Adipocyte (in vitro differentiated cells): ENCODE measurements around the gene KISS1.

Experiments
- DNase-seq: peaks from one replicate; pipeline ENCODE4 v3.0.0-alpha.2; 2015; ENCODE audit warnings: low read depth
- H3K27me3 ChIP-seq: replicated peaks from 2 replicates; pipeline ENCODE4 v1.7.0; 2013; ENCODE audit warnings: mild to moderate bottlenecking, low read length, moderate library complexity; ENCODE audit not compliant: control insufficient read depth, insufficient read depth
- H3K36me3 ChIP-seq: 2 replicates; pipeline ENCODE4 v1.7.0; 2013; ENCODE audit warnings: low read length, mild to moderate bottlenecking, moderate library complexity; ENCODE audit not compliant: control insufficient read depth, insufficient read depth, severe bottlenecking
- H3K4me1 ChIP-seq: 2 replicates; pipeline ENCODE4 v1.7.0; 2013; ENCODE audit warnings: mild to moderate bottlenecking, low read length, moderate library complexity; ENCODE audit not compliant: control insufficient read depth, insufficient read depth
- H3K4me3 ChIP-seq: 2 replicates; pipeline ENCODE4 v1.7.0; 2013; ENCODE audit warnings: mild to moderate bottlenecking, low read length, moderate library complexity
- H3K9ac ChIP-seq: 2 replicates; pipeline ENCODE4 v1.7.0; 2013; ENCODE audit warnings: mild to moderate bottlenecking, low read length, moderate library complexity
- H3K9me3 ChIP-seq: 2 replicates; pipeline ENCODE4 v1.7.0; 2013; ENCODE audit warnings: mild to moderate bottlenecking, low read length, moderate library complexity; ENCODE audit not compliant: control insufficient read depth

KISS1 gene

GRCh38 chr1:204227996-204228785, 31.9 kb upstream of the KISS1 start:
- Histone ChIP-seq H3K36me3 (no peaks in the 10 kb centered on the region), H3K4me1 (no peaks in the 10 kb centered on the region), H3K9me3 (no peaks in the 10 kb centered on the region), H3K4me3 (no peak overlapping the region), H3K9ac (no peak overlapping the region), H3K27me3 (no peaks in the 10 kb centered on the region)
- DNase-seq: no peak

DNA sequence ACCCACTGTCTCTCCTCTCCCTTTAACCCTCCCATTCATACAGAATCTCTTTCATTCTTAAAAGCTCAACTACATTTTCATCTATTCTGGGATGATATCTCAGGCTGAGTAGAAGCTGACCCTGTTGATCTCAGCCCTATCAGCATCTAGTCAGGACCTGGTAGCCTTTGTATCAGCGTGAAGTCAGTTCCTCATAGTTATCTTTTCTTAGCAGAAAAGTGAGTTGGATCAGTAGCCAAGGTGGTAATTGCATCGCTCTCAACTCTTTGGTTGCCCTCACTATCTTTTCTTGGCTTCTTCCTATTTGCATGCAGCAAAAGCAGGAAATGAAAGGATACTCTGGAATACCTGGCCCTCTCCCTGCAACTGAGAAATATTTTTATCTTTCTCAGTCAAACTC, 31.1 kb upstream of the KISS1 start:
- Histone ChIP-seq H3K36me3 (no peaks in the 10 kb centered on the region), H3K4me3 (no peak overlapping the region), H3K4me1 (no peaks in the 10 kb centered on the region), H3K9me3 (no peaks in the 10 kb centered on the region), H3K27me3 (peaks cover 4% of the 10 kb centered on the region), H3K9ac (no peak overlapping the region)
- DNase-seq: no peak

DNA sequence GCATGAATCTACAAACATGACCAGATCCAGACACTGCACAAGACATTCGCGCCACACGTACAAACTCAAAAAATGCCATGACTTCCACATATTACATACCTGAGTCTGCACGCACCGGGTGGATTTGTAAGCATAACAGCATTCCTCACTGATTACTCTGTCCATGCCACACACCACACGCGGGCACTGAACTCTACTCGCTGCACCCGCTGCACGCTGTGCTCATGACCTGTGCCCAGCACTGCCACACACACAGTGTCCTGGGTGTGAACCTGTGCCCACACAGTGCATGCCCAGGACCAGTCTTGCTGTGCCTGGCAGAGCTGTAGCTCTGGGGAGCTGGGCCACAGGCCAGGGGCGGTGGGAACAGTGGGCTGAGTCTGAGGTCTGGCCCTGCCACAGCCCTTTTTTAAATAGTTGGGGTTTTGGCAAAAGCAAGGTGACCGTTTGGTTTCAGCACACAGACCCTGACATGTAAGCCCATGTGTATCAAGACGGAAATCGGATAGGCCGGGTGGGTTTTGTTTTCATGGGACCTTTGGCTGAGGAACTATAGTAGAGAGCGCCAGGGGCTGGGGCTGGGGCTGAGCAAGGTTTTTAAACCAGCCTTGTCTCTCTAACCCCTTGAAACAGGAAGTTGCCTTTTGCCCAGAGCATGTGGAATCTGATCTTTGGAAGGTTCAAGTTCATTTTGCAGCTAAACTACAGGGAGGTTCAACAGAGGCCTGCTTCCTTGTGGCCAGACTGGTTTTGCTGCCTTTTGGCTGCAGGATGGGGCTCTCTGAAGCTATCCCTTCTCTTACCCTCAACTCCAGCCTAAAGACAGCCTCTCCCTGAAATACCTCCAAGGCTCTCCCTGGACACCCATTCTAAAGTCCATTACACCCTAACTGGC, 29.8 kb upstream of the KISS1 start:
- DNase-seq: no peak
- Histone ChIP-seq H3K9ac (no peak overlapping the region), H3K27me3 (peaks cover 15% of the 10 kb centered on the region), H3K36me3 (no peaks in the 10 kb centered on the region), H3K4me1 (no peaks in the 10 kb centered on the region), H3K4me3 (no peak overlapping the region), H3K9me3 (no peaks in the 10 kb centered on the region)

DNA sequence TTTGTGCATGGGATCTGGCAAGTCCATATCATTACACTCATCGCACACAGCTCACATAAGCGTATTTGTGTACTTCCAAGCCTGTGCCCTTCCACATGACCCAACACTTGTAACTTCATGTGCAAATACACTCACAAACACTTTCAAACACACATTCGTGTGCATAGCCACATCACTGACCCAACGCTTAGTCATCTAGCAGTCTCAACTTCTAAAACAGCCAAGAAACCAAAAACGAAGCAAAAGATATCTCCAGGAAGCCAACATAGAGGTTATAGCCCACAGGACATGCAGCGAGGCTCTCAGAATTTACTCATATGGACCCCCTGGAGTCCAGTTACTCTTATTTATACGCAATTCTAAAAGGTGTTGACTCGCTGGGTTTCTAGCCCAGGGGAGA, 28.4 kb upstream of the KISS1 start:
- Histone ChIP-seq H3K9me3 (no peaks in the 10 kb centered on the region), H3K36me3 (no peaks in the 10 kb centered on the region), H3K9ac (no peak overlapping the region), H3K4me1 (peaks cover 12% of the 10 kb centered on the region), H3K4me3 (no peak overlapping the region), H3K27me3 (peaks cover 17% of the 10 kb centered on the region)
- no peak for DNase-seq

DNA sequence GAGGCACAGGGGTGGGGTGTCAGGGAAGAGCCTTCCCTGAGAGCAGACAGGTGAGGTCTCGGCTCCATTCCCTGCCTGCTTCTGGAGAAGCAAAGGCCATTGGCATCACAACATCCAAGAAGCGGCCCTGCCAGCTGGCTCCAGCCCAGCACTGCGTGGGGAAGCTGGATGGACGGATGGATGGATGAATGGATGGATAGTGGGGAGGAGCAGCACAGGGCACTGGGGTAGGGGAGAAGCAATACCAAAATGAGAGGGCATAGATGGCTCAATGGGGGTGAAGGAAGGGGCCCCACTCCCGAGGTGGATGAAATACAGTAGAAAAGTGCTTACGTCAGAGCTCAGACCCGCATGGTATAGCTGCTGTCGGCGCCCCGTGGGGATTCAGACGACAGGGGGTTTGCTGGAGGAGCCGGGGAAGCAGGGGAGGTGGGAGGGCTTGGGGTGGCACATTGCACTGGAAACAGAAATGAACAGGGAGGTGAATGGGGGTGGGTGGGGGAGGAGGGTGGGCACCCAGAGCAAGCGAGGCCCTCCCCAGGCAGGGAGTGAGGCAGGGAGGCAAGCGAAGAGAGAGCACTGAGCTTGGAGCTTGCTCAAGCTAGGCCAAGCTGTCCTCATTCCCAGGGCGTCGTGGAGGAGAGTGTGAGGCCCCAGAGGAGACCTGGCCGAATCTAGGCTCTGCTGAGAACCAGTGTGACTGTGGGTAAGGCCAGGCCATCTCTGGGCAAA, 27.0 kb upstream of the KISS1 start:
- Histone ChIP-seq H3K4me1 (peaks cover 12% of the 10 kb centered on the region), H3K4me3 (no peak overlapping the region), H3K9me3 (no peaks in the 10 kb centered on the region), H3K9ac (no peak overlapping the region), H3K36me3 (no peaks in the 10 kb centered on the region), H3K27me3 (peaks cover 17% of the 10 kb centered on the region)
- DNase-seq: no peak

DNA sequence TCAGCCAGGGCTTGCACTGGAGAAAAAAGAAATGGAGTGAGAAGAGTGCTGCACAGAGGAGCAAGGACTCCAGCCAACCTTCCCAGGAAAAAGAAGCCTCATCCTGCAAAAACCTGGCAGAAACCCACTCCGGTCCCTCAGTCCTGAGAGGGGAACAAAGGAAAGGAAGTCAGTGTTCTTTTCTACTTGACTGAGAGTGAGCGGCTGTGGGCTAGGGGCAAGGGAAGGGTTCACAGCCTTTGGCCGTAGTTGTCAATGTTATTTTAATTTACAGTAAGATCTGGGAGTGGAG, 26.4 kb upstream of the KISS1 start:
- H3K27me3 ChIP-seq: peaks cover 19% of the 10 kb centered on the region
- H3K9ac ChIP-seq: no peak overlapping the region
- no peaks in the 10 kb centered on the region for H3K36me3 ChIP-seq
- H3K9me3 ChIP-seq: no peaks in the 10 kb centered on the region
- H3K4me1 ChIP-seq: peaks cover 12% of the 10 kb centered on the region
- no peak for DNase-seq
- no peak overlapping the region for H3K4me3 ChIP-seq

DNA sequence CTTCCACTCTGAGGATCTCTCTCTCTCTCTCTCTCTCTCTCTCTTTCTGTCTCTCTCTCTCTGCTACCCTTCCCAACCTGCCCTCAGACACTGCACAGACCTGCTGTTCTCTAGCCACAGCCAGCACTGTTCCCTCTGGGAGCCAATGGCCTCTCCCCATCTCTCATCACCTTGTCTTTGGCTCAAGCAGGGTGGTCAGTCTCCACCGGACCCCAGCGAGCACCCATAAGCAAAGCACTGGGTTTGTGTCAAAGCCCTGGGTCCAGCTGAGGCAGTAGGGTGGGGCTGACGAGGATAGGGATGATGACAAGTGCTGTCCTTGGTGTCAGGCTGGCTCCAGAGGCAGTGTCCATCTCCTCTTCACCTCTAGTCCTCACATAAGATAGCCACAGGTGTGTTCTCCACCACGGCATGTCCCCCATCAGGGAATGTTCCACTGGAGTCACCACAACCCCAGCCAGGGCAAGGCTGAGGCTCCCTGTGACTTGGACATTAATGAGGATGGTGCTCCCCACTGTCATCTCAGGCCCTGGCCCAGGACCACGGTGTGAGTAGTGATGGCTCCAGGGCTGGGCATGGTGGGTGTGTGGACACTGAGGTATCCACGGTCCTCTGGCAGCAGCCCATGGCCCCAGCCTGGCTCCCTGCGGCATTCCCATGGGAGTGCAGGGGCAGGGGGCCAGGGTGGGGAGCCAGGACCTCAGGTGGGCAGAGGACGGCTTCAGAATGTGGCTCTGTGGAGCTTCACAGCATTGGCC, 25.9 kb upstream of the KISS1 start:
- Histone ChIP-seq H3K36me3 (no peaks in the 10 kb centered on the region), H3K4me3 (no peak overlapping the region), H3K4me1 (peaks cover 12% of the 10 kb centered on the region), H3K9me3 (no peaks in the 10 kb centered on the region), H3K9ac (no peak overlapping the region), H3K27me3 (peaks cover 24% of the 10 kb centered on the region)
- DNase-seq: no peak

DNA sequence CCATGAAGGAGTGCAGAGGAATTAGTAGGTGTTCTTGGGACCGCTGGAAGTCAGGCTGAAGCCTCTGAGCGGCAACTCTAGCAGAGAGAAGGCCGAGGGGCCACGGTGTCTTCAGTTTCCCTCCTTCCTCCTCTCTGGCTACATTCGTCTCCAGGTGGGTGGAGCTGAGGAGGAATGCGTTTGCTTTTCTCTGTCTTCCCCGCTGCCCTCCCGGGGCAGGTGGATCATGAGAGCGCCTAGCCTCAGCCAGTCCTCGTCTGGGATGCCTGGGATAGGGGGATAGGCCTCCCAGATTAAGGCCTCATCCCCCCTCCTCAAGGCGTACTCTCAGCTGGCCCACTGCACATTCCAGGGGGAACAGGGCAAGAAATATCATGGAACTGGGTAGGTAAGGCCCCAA, 25.0 kb upstream of the KISS1 start:
- no peaks in the 10 kb centered on the region for H3K9me3 ChIP-seq
- H3K36me3 ChIP-seq: no peaks in the 10 kb centered on the region
- no peak overlapping the region for H3K4me3 ChIP-seq
- no peak for DNase-seq
- H3K4me1 ChIP-seq: peaks cover 12% of the 10 kb centered on the region
- no peak overlapping the region for H3K9ac ChIP-seq
- peaks cover 26% of the 10 kb centered on the region for H3K27me3 ChIP-seq

DNA sequence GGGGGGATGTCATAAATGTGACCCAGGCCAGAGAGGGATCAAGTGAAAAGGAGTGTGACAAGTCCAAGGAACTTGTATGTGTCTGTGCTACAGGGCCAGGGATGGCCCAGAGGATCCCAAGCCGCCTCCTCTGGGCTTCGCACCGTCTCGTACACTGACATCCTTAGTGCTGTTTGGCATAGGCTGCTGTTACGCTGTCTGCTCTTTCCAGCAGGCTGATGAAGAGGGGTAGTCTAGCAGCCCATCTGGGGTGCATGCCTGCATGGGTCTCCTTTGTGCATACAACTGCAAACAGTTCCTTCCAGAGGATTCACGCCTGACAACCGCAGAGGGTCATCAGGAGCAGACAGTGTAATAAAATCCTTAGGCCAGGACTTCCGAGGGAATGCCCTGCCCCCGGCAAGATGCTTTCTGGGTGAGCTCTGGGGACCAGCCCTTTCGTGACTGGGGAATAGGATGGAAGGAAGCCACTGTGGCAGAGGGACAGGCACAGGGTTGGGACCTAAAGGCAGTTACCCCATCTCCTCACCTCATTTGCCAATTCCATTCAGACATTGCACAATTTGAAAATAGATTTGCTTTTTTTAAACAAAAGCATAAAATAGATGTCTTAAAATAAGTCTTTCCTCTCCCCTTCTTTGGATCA, 23.8 kb upstream of the KISS1 start:
- peaks cover 12% of the 10 kb centered on the region for H3K4me1 ChIP-seq
- H3K27me3 ChIP-seq: peaks cover 26% of the 10 kb centered on the region
- no peaks in the 10 kb centered on the region for H3K36me3 ChIP-seq
- DNase-seq: peak; percentile 59
- H3K9ac ChIP-seq: no peak overlapping the region
- no peaks in the 10 kb centered on the region for H3K9me3 ChIP-seq
- H3K4me3 ChIP-seq: no peak overlapping the region

- DNase-seq: no peak
These were observed 22.3 kb upstream of the KISS1 start for GRCh38 chr1:204218552-204218951.

More at GRCh38 chr1:204218552-204218951, 22.3 kb upstream of the KISS1 start:
- Histone ChIP-seq H3K4me1 (peaks cover 18% of the 10 kb centered on the region), H3K9me3 (no peaks in the 10 kb centered on the region), H3K4me3 (no peak overlapping the region), H3K9ac (no peak overlapping the region), H3K27me3 (peaks cover 27% of the 10 kb centered on the region), H3K36me3 (no peaks in the 10 kb centered on the region)
